SU-DHL-6 (cell line): ENCODE measurements around the gene IL6R.

Experiments
- H2AFZ ChIP-seq: fragments of 200-600 bp; sonication (generic); 2 replicates; pipeline ENCODE4 v1.6.1; 2014; ENCODE audit warnings: low read depth, mild to moderate bottlenecking, moderate library complexity, mixed read lengths, antibody characterized with exemption, low read length; ENCODE audit not compliant: severe bottlenecking
- H3F3A ChIP-seq: fragments of 200-600 bp; shearing (Covaris generic); 2 replicates; pipeline ENCODE4 v1.6.0; 2016; ENCODE audit warnings: antibody characterized with exemption, mild to moderate bottlenecking; ENCODE audit not compliant: insufficient read depth
- H3K27ac ChIP-seq: fragments of 200-600 bp; sonication (generic); 2 replicates; pipeline ENCODE4 v1.5.1; 2016; ENCODE audit warnings: low read depth, mild to moderate bottlenecking, low read length, moderate library complexity, mixed read lengths
- H3K27me3 ChIP-seq: fragments of 200-600 bp; sonication (generic), shearing (Covaris generic); 2 replicates; pipeline ENCODE4 v1.6.0; 2014; ENCODE audit warnings: mild to moderate bottlenecking, low read length
- H3K36me3 ChIP-seq: fragments of 200-600 bp; sonication (generic); 2 replicates; pipeline ENCODE4 v1.6.1; 2014; ENCODE audit warnings: mild to moderate bottlenecking, low read length, mixed read lengths
- H3K4me2 ChIP-seq: fragments of 300-600, 200-600 bp; shearing (Covaris generic), sonication (generic); 2 replicates; pipeline ENCODE4 v1.6.0; 2014; ENCODE audit warnings: low read length, low read depth, mild to moderate bottlenecking; ENCODE audit not compliant: poor library complexity, severe bottlenecking
- H3K4me3 ChIP-seq: fragments of 200-600 bp; sonication (generic); 2 replicates; pipeline ENCODE4 v1.5.1; 2014; ENCODE audit warnings: antibody characterized with exemption, low read length, mild to moderate bottlenecking, mixed read lengths; ENCODE audit not compliant: insufficient read depth, poor library complexity, severe bottlenecking
- H3K79me2 ChIP-seq: fragments of 200-600 bp; sonication (generic); 2 replicates; pipeline ENCODE4 v1.6.1; 2014; ENCODE audit warnings: mild to moderate bottlenecking, low read length, moderate library complexity; ENCODE audit not compliant: insufficient read depth
- H3K9ac ChIP-seq: fragments of 200-600 bp; sonication (generic); 2 replicates; pipeline ENCODE4 v1.7.0; 2014; ENCODE audit warnings: mild to moderate bottlenecking, low read length
- H3K9me2 ChIP-seq: fragments of 200-600 bp; sonication (generic); replicated peaks from 2 replicates; pipeline ENCODE4 v1.6.1; 2014; ENCODE audit warnings: low read length; ENCODE audit not compliant: insufficient read depth
- H3K9me3 ChIP-seq: fragments of 200-600 bp; sonication (generic); 2 replicates; pipeline ENCODE4 v1.6.1; 2014; ENCODE audit warnings: low read length, mixed read lengths; ENCODE audit not compliant: insufficient read depth
- H4K20me1 ChIP-seq: fragments of 200-600 bp; sonication (generic); 2 replicates; pipeline ENCODE4 v1.6.1; 2014; ENCODE audit warnings: low read depth, mild to moderate bottlenecking, antibody characterized with exemption, low read length, moderate library complexity, mixed read lengths
- EZH2phosphoT487 ChIP-seq: fragments of 200-600 bp; sonication (generic), shearing (Covaris generic); conservative IDR thresholded peaks from 2 replicates; pipeline ENCODE4 v1.6.1; 2018; ENCODE audit warnings: mild to moderate bottlenecking, antibody characterized with exemption, low read length, moderate library complexity, mixed read lengths
- TF ChIP-seq, protein P1 (sequence below): fragments of 200-600 bp; sonication (generic); IDR thresholded peaks from one replicate; pipeline ENCODE4 v1.5.1; 2017; ENCODE audit warnings: antibody characterized with exemption, mild to moderate bottlenecking, low read length, moderate library complexity; ENCODE audit not compliant: insufficient read depth, poor library complexity, severe bottlenecking

Gene IL6R

DNA sequence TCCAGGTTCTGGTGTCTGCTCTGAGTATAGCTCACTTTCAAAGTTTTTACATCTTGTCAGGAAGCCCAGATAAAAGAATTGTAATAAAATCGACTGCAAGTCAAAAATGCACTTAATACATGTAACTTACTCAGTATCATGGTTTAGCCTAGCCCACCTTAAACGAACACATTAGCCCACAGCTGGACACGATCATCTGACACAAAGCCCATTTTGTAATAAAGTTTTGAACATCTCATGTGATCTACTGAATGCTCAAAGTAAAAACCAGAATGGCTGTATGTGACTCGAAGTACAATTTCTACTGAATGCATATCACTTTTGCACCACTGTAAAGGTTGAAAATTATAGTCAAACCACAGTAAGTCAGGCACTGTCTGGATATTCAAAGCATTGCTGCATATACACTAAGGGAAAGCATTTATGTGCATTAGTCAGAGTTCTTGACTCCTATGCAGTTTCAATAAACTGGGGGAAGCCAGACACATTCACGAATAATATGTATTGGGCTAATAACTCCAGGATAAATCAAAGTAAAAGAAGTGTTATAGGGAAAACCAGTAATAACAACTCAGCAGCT, 84.6 kb downstream of the IL6R start:
- Histone ChIP-seq H4K20me1 (no peaks in the 10 kb centered on the region), H3K27ac (no peak overlapping the region), H3F3A (0 out of 2 replicates have a peak, but pooled peaks cover 4% of the 10 kb centered on the region), H3K79me2 (no peaks in the 10 kb centered on the region), H3K36me3 (no peaks in the 10 kb centered on the region), H3K4me2 (no peak overlapping the region), H3K9me2 (no peaks in the 10 kb centered on the region), H3K27me3 (no peaks in the 10 kb centered on the region), H3K9ac (no peak overlapping the region), H3K9me3 (no peaks in the 10 kb centered on the region), H2AFZ (no peak overlapping the region), H3K4me3 (no peak overlapping the region)
- TF ChIP-seq, protein P1, sequence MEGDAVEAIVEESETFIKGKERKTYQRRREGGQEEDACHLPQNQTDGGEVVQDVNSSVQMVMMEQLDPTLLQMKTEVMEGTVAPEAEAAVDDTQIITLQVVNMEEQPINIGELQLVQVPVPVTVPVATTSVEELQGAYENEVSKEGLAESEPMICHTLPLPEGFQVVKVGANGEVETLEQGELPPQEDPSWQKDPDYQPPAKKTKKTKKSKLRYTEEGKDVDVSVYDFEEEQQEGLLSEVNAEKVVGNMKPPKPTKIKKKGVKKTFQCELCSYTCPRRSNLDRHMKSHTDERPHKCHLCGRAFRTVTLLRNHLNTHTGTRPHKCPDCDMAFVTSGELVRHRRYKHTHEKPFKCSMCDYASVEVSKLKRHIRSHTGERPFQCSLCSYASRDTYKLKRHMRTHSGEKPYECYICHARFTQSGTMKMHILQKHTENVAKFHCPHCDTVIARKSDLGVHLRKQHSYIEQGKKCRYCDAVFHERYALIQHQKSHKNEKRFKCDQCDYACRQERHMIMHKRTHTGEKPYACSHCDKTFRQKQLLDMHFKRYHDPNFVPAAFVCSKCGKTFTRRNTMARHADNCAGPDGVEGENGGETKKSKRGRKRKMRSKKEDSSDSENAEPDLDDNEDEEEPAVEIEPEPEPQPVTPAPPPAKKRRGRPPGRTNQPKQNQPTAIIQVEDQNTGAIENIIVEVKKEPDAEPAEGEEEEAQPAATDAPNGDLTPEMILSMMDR, result no peak
- TF ChIP-seq EZH2phosphoT487, result no peak

- Histone ChIP-seq H3K79me2 (no peaks in the 10 kb centered on the region), H3K4me3 (no peak overlapping the region), H4K20me1 (no peaks in the 10 kb centered on the region), H3K27me3 (no peaks in the 10 kb centered on the region), H3K9ac (no peak overlapping the region), H3K4me2 (no peak overlapping the region), H3K9me3 (no peaks in the 10 kb centered on the region), H3F3A (0 out of 2 replicates have a peak, but pooled peaks cover 4% of the 10 kb centered on the region), H3K9me2 (no peaks in the 10 kb centered on the region), H3K27ac (no peak overlapping the region), H3K36me3 (no peaks in the 10 kb centered on the region), H2AFZ (no peak overlapping the region)
- TF ChIP-seq EZH2phosphoT487, result no peak
- TF ChIP-seq, protein P1, result no peak
These were observed 85.2 kb downstream of the IL6R start for GRCh38 chr1:154490317-154490716.

- Histone ChIP-seq H4K20me1 (no peaks in the 10 kb centered on the region), H3K36me3 (no peaks in the 10 kb centered on the region), H3K27ac (no peak overlapping the region), H3F3A (peaks cover 4% of the 10 kb centered on the region; the same call in 1 of the 2 replicates), H3K9ac (no peak overlapping the region), H3K27me3 (no peaks in the 10 kb centered on the region), H3K4me3 (no peak overlapping the region), H2AFZ (no peak overlapping the region), H3K9me2 (no peaks in the 10 kb centered on the region), H3K4me2 (no peak overlapping the region), H3K9me3 (no peaks in the 10 kb centered on the region), H3K79me2 (no peaks in the 10 kb centered on the region)
- TF ChIP-seq, protein P1, result no peak
- no peak for TF ChIP-seq EZH2phosphoT487
These were observed 87.0 kb downstream of the IL6R start for GRCh38 chr1:154492115-154492514.
